ENCODE results near the gene FIG4. TPM values are rescaled to one million over a fixed set of nuclear protein-coding genes. Genes with fewer than 3 reads are reported as not detected.

Gene FIG4
- total and polyA plus RNA-seq, 2 of the 13 experiments (the other 11 are each of a cell fraction or from before 2014, with no cell fraction given), result 5.5 to 7.9 TPM

DNA sequence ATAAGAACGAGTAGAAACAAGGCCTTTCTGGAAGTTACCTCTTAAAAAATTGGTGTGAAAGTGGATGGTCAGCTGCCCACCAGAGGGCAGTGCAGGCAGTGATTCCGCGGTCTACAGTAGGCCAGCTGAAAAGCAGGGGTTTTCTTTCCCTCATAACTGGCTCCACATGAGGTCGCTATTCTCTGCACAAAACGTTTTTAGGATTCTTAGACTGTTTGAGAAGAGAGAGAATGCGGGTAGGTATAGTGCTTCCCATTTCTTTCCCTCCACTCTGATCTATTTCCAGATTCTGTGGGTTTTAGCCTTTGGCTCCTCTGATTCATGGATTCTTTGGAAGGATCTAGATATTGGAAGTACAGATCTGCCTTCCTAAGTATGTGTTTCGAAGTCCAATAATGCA, 14.2 kb downstream of the FIG4 start:
- Histone ChIP-seq H3K79me2 (ENCODE audit: insufficient read depth, low read length) (no peaks in the 10 kb centered on the region), H3K4me1 (ENCODE audit: insufficient read depth, low read length) (no peaks in the 10 kb centered on the region), H3K4me3 (replicated peaks in 1 of 3; ENCODE audit: insufficient read depth in 1 of 3, low read depth in 2 of 3, low read length in 3 of 3) (no peak overlapping the region), H3K4me2 (ENCODE audit: low read depth, low read length) (no peak overlapping the region), H3K9ac (ENCODE audit: insufficient read depth, low read depth, low read length) (no peak overlapping the region), H3K27ac (ENCODE audit: extremely low read length, insufficient read depth, low read length) (no peak overlapping the region), H3K27me3 (ENCODE audit: control insufficient read depth in 1 of 2, insufficient read depth in 2 of 2, low read length in 2 of 2) (no peaks in the 10 kb centered on the region), H3K9me3 (ENCODE audit: low read length) (no peaks in the 10 kb centered on the region), H2AFZ (ENCODE audit: low read length) (no peak overlapping the region), H4K20me1 (ENCODE audit: insufficient read depth, low read length) (no peaks in the 10 kb centered on the region), H3K36me3 (replicated peaks in 1 of 2; ENCODE audit: control insufficient read depth in 1 of 2, insufficient read depth in 2 of 2, low read length in 2 of 2) (no peaks in the 10 kb centered on the region)
- intact Hi-C loops (cut with micrococcal nuclease; ENCODE audit: unreplicated experiment) (loop anchor here (1.0 kb wide), 4 partner anchors 178 to 685 kb away; no protein-coding TSS in a partner anchor), in situ Hi-C loops (cut with HindIII; ENCODE audit: extremely low pct_ligation_motif_present, low pct_unique_long_range_greater_than_20kb) (loop anchor here (10.0 kb wide), 1 partner anchor 690 kb away; no protein-coding TSS in a partner anchor)
- ChIA-PET CTCF (ENCODE audit: low intra/inter-chr PET ratio, low total read pairs) (interaction anchor here (0.7 to 7.1 kb wide), 8 partner anchors 109 to 685 kb away, joined by 3 to 113 read pairs (median 8); no protein-coding TSS in a partner anchor), POLR2A (no interaction called here)
- ATAC-seq (peak; percentile 97), FAIRE-seq (peak; percentile 90), DNase-seq (ENCODE audit: low spot score) (peak; percentile 78)
- no TSS peak for BruUV-seq (replicated peaks)
- 22% methylated on average over 7 of the region's 7 CpGs for WGBS (ENCODE audit: low lambda C conversion rate)
- TF ChIP-seq MAFG (CRISPR knock-in tag; IDR thresholded peaks at IDR 0.05) (no peak), DMAP1 (CRISPR knock-in tag; IDR thresholded peaks at IDR 0.05) (no peak), RFXANK (CRISPR knock-in tag; IDR thresholded peaks at IDR 0.05) (no peak), ZNF232 (CRISPR knock-in tag; IDR thresholded peaks at IDR 0.05; ENCODE audit: borderline replicate concordance) (no peak), SYNCRIP (IDR thresholded peaks at IDR 0.05; ENCODE audit: insufficient read depth, low read depth, low read length) (no peak), EZH2 (conservative IDR thresholded peaks at IDR 0.05; ENCODE audit: low read depth, low read length) (no peak), ZNF792 (CRISPR knock-in tag; IDR thresholded peaks at IDR 0.05) (no peak), CBX5 (CRISPR knock-in tag; IDR thresholded peaks at IDR 0.05; ENCODE audit: borderline replicate concordance) (no peak), SRSF9 (IDR thresholded peaks at IDR 0.05; ENCODE audit: borderline replicate concordance, insufficient read depth, low read depth, low read length, poor library complexity, severe bottlenecking) (no peak), ZNF883 (CRISPR knock-in tag; IDR thresholded peaks at IDR 0.05; ENCODE audit: not compliant biosample characterization) (no peak), ZNF331 (CRISPR knock-in tag; IDR thresholded peaks at IDR 0.05) (peak; percentile 60)
- TF ChIP-seq, protein P1, sequence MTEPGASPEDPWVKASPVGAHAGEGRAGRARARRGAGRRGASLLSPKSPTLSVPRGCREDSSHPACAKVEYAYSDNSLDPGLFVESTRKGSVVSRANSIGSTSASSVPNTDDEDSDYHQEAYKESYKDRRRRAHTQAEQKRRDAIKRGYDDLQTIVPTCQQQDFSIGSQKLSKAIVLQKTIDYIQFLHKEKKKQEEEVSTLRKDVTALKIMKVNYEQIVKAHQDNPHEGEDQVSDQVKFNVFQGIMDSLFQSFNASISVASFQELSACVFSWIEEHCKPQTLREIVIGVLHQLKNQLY (CRISPR knock-in tag; IDR thresholded peaks at IDR 0.05), result no peak
- TF ChIP-seq, protein P2, sequence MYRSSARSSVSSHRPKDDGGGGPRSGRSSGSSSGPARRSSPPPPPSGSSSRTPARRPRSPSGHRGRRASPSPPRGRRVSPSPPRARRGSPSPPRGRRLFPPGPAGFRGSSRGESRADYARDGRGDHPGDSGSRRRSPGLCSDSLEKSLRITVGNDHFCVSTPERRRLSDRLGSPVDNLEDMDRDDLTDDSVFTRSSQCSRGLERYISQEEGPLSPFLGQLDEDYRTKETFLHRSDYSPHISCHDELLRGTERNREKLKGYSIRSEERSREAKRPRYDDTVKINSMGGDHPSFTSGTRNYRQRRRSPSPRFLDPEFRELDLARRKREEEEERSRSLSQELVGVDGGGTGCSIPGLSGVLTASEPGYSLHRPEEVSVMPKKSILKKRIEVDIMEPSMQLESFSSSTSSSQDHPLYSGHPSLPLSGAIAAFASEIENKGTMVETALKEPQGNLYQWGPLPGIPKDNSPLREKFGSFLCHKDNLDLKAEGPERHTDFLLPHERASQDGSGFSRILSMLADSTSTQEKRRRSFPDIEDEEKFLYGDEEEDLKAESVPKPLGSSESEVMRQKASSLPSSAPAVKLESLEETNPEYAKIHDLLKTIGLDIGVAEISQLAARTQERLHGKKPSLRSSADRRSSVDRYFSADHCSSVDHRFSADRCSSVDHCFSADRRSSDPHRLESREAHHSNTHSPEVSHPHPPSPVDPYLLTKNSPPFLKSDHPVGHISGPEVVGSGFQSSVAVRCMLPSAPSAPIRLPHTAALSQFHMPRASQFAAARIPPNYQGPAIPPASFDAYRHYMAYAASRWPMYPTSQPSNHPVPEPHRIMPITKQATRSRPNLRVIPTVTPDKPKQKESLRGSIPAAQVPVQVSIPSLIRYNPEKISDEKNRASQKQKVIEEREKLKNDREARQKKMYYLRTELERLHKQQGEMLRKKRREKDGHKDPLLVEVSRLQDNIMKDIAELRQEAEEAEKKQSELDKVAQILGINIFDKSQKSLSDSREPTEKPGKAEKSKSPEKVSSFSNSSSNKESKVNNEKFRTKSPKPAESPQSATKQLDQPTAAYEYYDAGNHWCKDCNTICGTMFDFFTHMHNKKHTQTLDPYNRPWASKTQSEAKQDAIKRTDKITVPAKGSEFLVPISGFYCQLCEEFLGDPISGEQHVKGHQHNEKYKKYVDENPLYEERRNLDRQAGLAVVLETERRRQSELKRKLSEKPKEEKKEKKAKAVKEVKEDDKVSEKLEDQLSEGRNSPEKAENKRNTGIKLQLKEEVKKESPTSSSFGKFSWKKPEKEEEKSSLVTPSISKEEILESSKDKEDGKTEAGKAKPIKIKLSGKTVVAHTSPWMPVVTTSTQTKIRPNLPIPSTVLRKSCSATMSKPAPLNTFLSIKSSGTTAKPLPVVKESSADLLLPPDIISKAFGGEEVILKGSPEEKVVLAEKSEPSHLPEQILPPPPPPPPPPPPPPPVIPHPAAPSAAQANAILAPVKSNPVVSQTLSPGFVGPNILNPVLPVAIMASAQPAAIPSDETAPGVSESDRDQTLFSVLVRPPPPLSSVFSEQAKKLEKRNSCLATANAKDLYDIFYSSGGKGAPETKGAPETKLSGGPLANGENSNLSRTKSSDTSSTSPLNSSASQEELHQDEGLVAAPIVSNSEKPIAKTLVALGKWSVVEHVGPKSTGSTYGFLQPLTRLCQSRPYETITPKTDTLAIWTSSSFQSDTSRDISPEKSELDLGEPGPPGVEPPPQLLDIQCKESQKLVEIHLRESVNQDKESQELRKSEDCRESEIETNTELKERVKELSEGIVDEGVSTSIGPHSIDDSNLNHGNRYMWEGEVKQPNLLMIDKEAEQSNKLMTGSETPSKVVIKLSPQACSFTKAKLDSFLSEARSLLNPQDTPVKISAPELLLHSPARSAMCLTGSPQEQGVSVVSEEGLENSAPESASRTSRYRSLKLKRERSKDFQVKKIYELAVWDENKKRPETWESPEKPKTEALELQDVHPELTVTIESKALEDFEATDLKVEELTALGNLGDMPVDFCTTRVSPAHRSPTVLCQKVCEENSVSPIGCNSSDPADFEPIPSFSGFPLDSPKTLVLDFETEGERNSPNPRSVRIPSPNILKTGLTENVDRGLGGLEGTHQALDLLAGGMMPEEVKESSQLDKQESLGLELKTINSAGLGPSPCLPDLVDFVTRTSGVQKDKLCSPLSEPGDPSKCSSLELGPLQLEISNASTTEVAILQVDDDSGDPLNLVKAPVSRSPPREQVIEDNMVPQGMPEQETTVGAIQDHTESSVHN (CRISPR knock-in tag; IDR thresholded peaks at IDR 0.05), result no peak

All from HepG2 (cell line).